Glomerular visceral epithelial cell (primary cell): ENCODE measurements around the gene OCIAD1.

Experiments used
- DNase-seq: peaks from one replicate; pipeline ENCODE4 v3.0.0-alpha.2; 2016; ENCODE audit errors: extremely low spot score

The OCIAD1 gene

GRCh38 chr4:48891028-48891619 is 60.2 kb downstream of the OCIAD1 start:
- no peak for DNase-seq

GRCh38 chr4:48896845-48897244 is 66.0 kb downstream of the OCIAD1 start:
- no peak for DNase-seq

GRCh38 chr4:48898733-48899431 is 68.0 kb downstream of the OCIAD1 start:
- no peak for DNase-seq

GRCh38 chr4:48899432-48899749 is 68.5 kb downstream of the OCIAD1 start:
- no peak for DNase-seq

- DNase-seq: no peak
These were observed 69.1 kb downstream of the OCIAD1 start for GRCh38 chr4:48899950-48900349.

GRCh38 chr4:48901196-48901595 is 70.3 kb downstream of the OCIAD1 start:
- DNase-seq: no peak

GRCh38 chr4:48902266-48902665 is 71.4 kb downstream of the OCIAD1 start:
- DNase-seq: no peak

GRCh38 chr4:48904101-48904500 is 73.2 kb downstream of the OCIAD1 start:
- no peak for DNase-seq

GRCh38 chr4:48904541-48905142 is 73.8 kb downstream of the OCIAD1 start:
- DNase-seq: no peak

- DNase-seq: peak; percentile 70
These were observed 74.6 kb downstream of the OCIAD1 start for GRCh38 chr4:48905363-48906015.

GRCh38 chr4:48906206-48907173 is 75.6 kb downstream of the OCIAD1 start, which contains the start of gene OCIAD2:
Gene OCIAD2, minus strand, starts transcription at chr4:48906774. Its CDS starts 2,225 bp downstream, at chr4:48904549.
- DNase-seq: peak; percentile 82

- DNase-seq: no peak
These were observed 77.0 kb downstream of the OCIAD1 start for GRCh38 chr4:48907706-48908477.

- no peak for DNase-seq
These were observed 77.8 kb downstream of the OCIAD1 start for GRCh38 chr4:48908687-48909086.

GRCh38 chr4:48909697-48910096 is 78.8 kb downstream of the OCIAD1 start:
- peak; percentile 97 for DNase-seq

- DNase-seq: no peak
These were observed 79.6 kb downstream of the OCIAD1 start for GRCh38 chr4:48910511-48910910.
